ENCODE results near the gene PHF19. TPM values are rescaled to one million over a fixed set of nuclear protein-coding genes. Genes with fewer than 3 reads are reported as not detected.

The PHF19 gene
- 10 to 100 TPM; 69.9 to 96.9 TPM for total RNA-seq
- 77.7 to 151 reads per million in 2 donors for total RNA-seq

GRCh38 chr9:120876842-120877240, at the start of gene PHF19:
TSS of gene PHF19 (minus strand) at chr9:120877188. CDS start at chr9:120874741, 2,447 bp downstream.
- H3K27me3 Mint-ChIP-seq: no peaks in the 10 kb centered on the region
- no peaks in the 10 kb centered on the region for H3K9me3 ChIP-seq (ENCODE audit: control insufficient read depth, low read length, poor library complexity, severe bottlenecking)
- DNase-seq (no peak), ATAC-seq (peak; percentile 3)
- peak within 1 kb of the TSS; percentile 98 for H3K27ac Mint-ChIP-seq
- peaks cover 16% of the 10 kb centered on the region for H3K36me3 Mint-ChIP-seq (ENCODE audit: low read depth)
- peak within 1 kb of the TSS; percentile 99 for H3K4me3 Mint-ChIP-seq
- peaks cover 73% of the 10 kb centered on the region for H3K4me1 Mint-ChIP-seq

GRCh38 chr9:120926397-120926928, 49.5 kb upstream of the PHF19 start, which contains the start of gene TRAF1:
TSS of gene TRAF1 (minus strand) at chr9:120926796. CDS start at chr9:120926075, 721 bp downstream.
- H3K27me3 Mint-ChIP-seq: no peaks in the 10 kb centered on the region
- H3K4me3 Mint-ChIP-seq: peak within 1 kb of the TSS; percentile 98
- peak; percentile 28 for ATAC-seq
- DNase-seq: no peak
- peak within 1 kb of the TSS; percentile 100 for H3K27ac Mint-ChIP-seq
- H3K9me3 ChIP-seq (ENCODE audit: control insufficient read depth, low read length, poor library complexity, severe bottlenecking): peaks cover 9% of the 10 kb centered on the region
- H3K36me3 Mint-ChIP-seq (ENCODE audit: low read depth): peaks cover 5% of the 10 kb centered on the region
- peaks cover 72% of the 10 kb centered on the region for H3K4me1 Mint-ChIP-seq

GRCh38 chr9:120925535-120926396, 48.8 kb upstream of the PHF19 start:
- Mint-ChIP-seq H3K36me3 (ENCODE audit: low read depth) (peaks cover 5% of the 10 kb centered on the region), H3K27me3 (no peaks in the 10 kb centered on the region)

GRCh38 chr9:120924698-120925534, 47.9 kb upstream of the PHF19 start:
- no peak for ATAC-seq
- peaks cover 5% of the 10 kb centered on the region for H3K36me3 Mint-ChIP-seq (ENCODE audit: low read depth)
- peak overlapping the region; percentile 100 for H3K27ac Mint-ChIP-seq
- H3K27me3 Mint-ChIP-seq: no peaks in the 10 kb centered on the region
- peaks cover 70% of the 10 kb centered on the region for H3K4me1 Mint-ChIP-seq
- peak overlapping the region; percentile 98 for H3K4me3 Mint-ChIP-seq
- peaks cover 9% of the 10 kb centered on the region for H3K9me3 ChIP-seq (ENCODE audit: control insufficient read depth, low read length, poor library complexity, severe bottlenecking)
- no peak for DNase-seq

More at GRCh38 chr9:120925535-120926396, 48.8 kb upstream of the PHF19 start:
- peak overlapping the region; percentile 98 for H3K4me3 Mint-ChIP-seq
- peak overlapping the region; percentile 100 for H3K27ac Mint-ChIP-seq
- peak; percentile 60 to 68 (median 66) for DNase-seq
- H3K4me1 Mint-ChIP-seq: peaks cover 67% of the 10 kb centered on the region
- H3K9me3 ChIP-seq (ENCODE audit: control insufficient read depth, low read length, poor library complexity, severe bottlenecking): peaks cover 9% of the 10 kb centered on the region
- ATAC-seq: peak; percentile 74

- peak overlapping the region; percentile 98 for H3K4me3 Mint-ChIP-seq
- ATAC-seq: no peak
Measured at GRCh38 chr9:120923620-120924328, 46.8 kb upstream of the PHF19 start.

GRCh38 chr9:120922404-120923195, 45.6 kb upstream of the PHF19 start:
- no peak for DNase-seq
- H3K36me3 Mint-ChIP-seq (ENCODE audit: low read depth): peaks cover 6% of the 10 kb centered on the region
- H3K9me3 ChIP-seq (ENCODE audit: control insufficient read depth, low read length, poor library complexity, severe bottlenecking): peaks cover 9% of the 10 kb centered on the region
- no peaks in the 10 kb centered on the region for H3K27me3 Mint-ChIP-seq
- peak overlapping the region; percentile 98 for H3K4me3 Mint-ChIP-seq
- ATAC-seq: no peak
- H3K27ac Mint-ChIP-seq: peak overlapping the region; percentile 100
- H3K4me1 Mint-ChIP-seq: peaks cover 76% of the 10 kb centered on the region

More at GRCh38 chr9:120923620-120924328, 46.8 kb upstream of the PHF19 start:
- H3K36me3 Mint-ChIP-seq (ENCODE audit: low read depth): peaks cover 7% of the 10 kb centered on the region
- H3K9me3 ChIP-seq (ENCODE audit: control insufficient read depth, low read length, poor library complexity, severe bottlenecking): peaks cover 9% of the 10 kb centered on the region
- H3K27me3 Mint-ChIP-seq: no peaks in the 10 kb centered on the region
- H3K27ac Mint-ChIP-seq: peak overlapping the region; percentile 100
- H3K4me1 Mint-ChIP-seq: peaks cover 77% of the 10 kb centered on the region
- no peak for DNase-seq

- H3K27me3 Mint-ChIP-seq: no peaks in the 10 kb centered on the region
- no peak for ATAC-seq
- no peak for DNase-seq
- H3K36me3 Mint-ChIP-seq (ENCODE audit: low read depth): peaks cover 9% of the 10 kb centered on the region
- peaks cover 73% of the 10 kb centered on the region for H3K4me1 Mint-ChIP-seq
- H3K9me3 ChIP-seq (ENCODE audit: control insufficient read depth, low read length, poor library complexity, severe bottlenecking): peaks cover 9% of the 10 kb centered on the region
- peak overlapping the region; percentile 98 for H3K4me3 Mint-ChIP-seq
- H3K27ac Mint-ChIP-seq: peak overlapping the region; percentile 100
Measured at GRCh38 chr9:120921661-120922181, 44.7 kb upstream of the PHF19 start.

GRCh38 chr9:120920806-120921178, 43.8 kb upstream of the PHF19 start:
- peak overlapping the region; percentile 100 for H3K27ac Mint-ChIP-seq
- DNase-seq (no peak), ATAC-seq (no peak)
- H3K27me3 Mint-ChIP-seq: no peaks in the 10 kb centered on the region
- peaks cover 70% of the 10 kb centered on the region for H3K4me1 Mint-ChIP-seq
- peak overlapping the region; percentile 98 for H3K4me3 Mint-ChIP-seq
- H3K9me3 ChIP-seq (ENCODE audit: control insufficient read depth, low read length, poor library complexity, severe bottlenecking): peaks cover 9% of the 10 kb centered on the region
- H3K36me3 Mint-ChIP-seq (ENCODE audit: low read depth): peaks cover 11% of the 10 kb centered on the region

- peak; percentile 26 for ATAC-seq
- H3K4me3 Mint-ChIP-seq: peak overlapping the region; percentile 98
- H3K27ac Mint-ChIP-seq: peak overlapping the region; percentile 100
- H3K27me3 Mint-ChIP-seq: no peaks in the 10 kb centered on the region
- H3K36me3 Mint-ChIP-seq (ENCODE audit: low read depth): peaks cover 11% of the 10 kb centered on the region
- peaks cover 67% of the 10 kb centered on the region for H3K4me1 Mint-ChIP-seq
- no peak for DNase-seq
- peaks cover 9% of the 10 kb centered on the region for H3K9me3 ChIP-seq (ENCODE audit: control insufficient read depth, low read length, poor library complexity, severe bottlenecking)
Measured at GRCh38 chr9:120919843-120920805, 43.1 kb upstream of the PHF19 start.

GRCh38 chr9:120918931-120919842, 42.2 kb upstream of the PHF19 start:
- peaks cover 11% of the 10 kb centered on the region for H3K36me3 Mint-ChIP-seq (ENCODE audit: low read depth)
- no peak for DNase-seq
- H3K27me3 Mint-ChIP-seq: no peaks in the 10 kb centered on the region
- ATAC-seq: no peak
- peak overlapping the region; percentile 100 for H3K27ac Mint-ChIP-seq
- H3K4me3 Mint-ChIP-seq: peak overlapping the region; percentile 98
- peaks cover 64% of the 10 kb centered on the region for H3K4me1 Mint-ChIP-seq
- peaks cover 9% of the 10 kb centered on the region for H3K9me3 ChIP-seq (ENCODE audit: control insufficient read depth, low read length, poor library complexity, severe bottlenecking)
